Measurements from ENCODE around the gene FIG4.

GRCh38 chr6:109672839-109673238, 18.3 kb upstream of the FIG4 start:
- TF ChIP-seq CTCF (IDR thresholded peaks at IDR 0.05): no peak
- no peak for TF ChIP-seq POLR2A (IDR thresholded peaks at IDR 0.05; ENCODE audit: low read depth)
- TF ChIP-seq POLR2AphosphoS5 (IDR thresholded peaks at IDR 0.05): no peak
